ENCODE data around the gene TIGIT. TPM values are rescaled to one million over a fixed set of nuclear protein-coding genes. Genes with fewer than 3 reads are reported as not detected.

Gene TIGIT
- total RNA-seq, 6 experiments from 2014 or later, result not detected

DNA sequence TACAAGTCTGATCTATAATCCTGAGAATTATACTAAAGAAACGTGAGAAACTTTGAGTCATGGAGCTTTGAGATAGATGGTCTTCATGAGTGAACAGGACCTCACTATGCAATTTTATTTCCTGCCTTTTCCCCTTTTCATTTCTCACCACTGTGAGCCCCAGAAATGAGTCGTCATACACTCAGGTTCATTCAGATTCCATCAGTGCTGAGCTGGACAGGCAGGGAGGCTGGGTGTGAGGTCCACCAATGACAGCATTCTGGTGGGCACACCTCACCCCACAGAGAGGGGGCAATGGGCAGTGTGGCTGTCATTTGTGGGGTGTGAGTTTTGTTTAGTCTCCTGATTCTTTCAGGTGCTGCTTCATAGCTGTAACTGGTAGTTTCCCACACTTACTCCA, 16.9 kb downstream of the TIGIT start:
- Mint-ChIP-seq H3K36me3 (ENCODE audit: low read depth) (no peaks in the 10 kb centered on the region; the same call in 1 of the 2 replicates), H3K27ac (no peak overlapping the region), H3K4me3 (no peak overlapping the region), H3K9me3 (no peaks in the 10 kb centered on the region), H3K27me3 (ENCODE audit: insufficient read depth) (peaks cover 3% of the 10 kb centered on the region), H3K4me1 (ENCODE audit: low read depth) (no peaks in the 10 kb centered on the region)
- no peak for DNase-seq
- TF ChIP-seq CTCF (IDR thresholded peaks at IDR 0.05), result no peak

DNA sequence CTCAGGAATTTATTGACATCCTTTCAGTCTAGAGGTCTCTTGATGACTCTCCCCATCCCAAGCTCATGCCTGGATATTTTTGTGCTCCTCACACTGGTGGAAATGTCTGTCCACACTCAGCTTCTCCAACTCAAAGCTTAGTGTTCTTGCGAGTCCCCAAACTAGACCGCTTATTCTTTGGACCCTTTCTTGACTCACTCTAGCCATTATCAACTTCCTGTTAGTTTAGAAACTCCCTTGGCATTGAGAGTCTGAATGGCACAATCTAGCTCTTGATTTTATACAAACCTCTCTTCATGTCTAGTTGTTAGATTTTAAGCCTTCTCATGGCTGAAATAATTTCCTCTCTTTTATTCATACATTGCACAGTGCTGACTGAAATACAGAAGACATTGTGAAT, 19.6 kb downstream of the TIGIT start:
- no peaks in the 10 kb centered on the region; the same call in 1 of the 2 replicates for H3K36me3 Mint-ChIP-seq (ENCODE audit: low read depth)
- DNase-seq, result no peak
- no peaks in the 10 kb centered on the region for H3K4me1 Mint-ChIP-seq (ENCODE audit: low read depth)
- H3K9me3 Mint-ChIP-seq, result no peaks in the 10 kb centered on the region
- TF ChIP-seq CTCF (IDR thresholded peaks at IDR 0.05), result no peak
- H3K4me3 Mint-ChIP-seq, result no peak overlapping the region
- no peak overlapping the region for H3K27ac Mint-ChIP-seq
- no peaks in the 10 kb centered on the region for H3K27me3 Mint-ChIP-seq (ENCODE audit: insufficient read depth)

- Mint-ChIP-seq H3K9me3 (no peaks in the 10 kb centered on the region), H3K4me3 (no peak overlapping the region), H3K4me1 (ENCODE audit: low read depth) (peaks cover 5% of the 10 kb centered on the region), H3K36me3 (ENCODE audit: low read depth) (no peaks in the 10 kb centered on the region; the same call in 1 of the 2 replicates), H3K27ac (no peak overlapping the region), H3K27me3 (ENCODE audit: insufficient read depth) (no peaks in the 10 kb centered on the region)
- DNase-seq, result no peak
- TF ChIP-seq CTCF (IDR thresholded peaks at IDR 0.05), result no peak
These were observed 20.5 kb downstream of the TIGIT start for GRCh38 chr3:114314282-114314681.

- Mint-ChIP-seq H3K4me3 (no peak overlapping the region), H3K27me3 (ENCODE audit: insufficient read depth) (no peaks in the 10 kb centered on the region), H3K9me3 (no peaks in the 10 kb centered on the region), H3K36me3 (ENCODE audit: low read depth) (no peaks in the 10 kb centered on the region; the same call in 1 of the 2 replicates), H3K27ac (no peak overlapping the region), H3K4me1 (ENCODE audit: low read depth) (peaks cover 16% of the 10 kb centered on the region)
- no peak for TF ChIP-seq CTCF (IDR thresholded peaks at IDR 0.05)
- no peak for DNase-seq
These were observed 24.5 kb downstream of the TIGIT start for GRCh38 chr3:114318295-114318694.

DNA sequence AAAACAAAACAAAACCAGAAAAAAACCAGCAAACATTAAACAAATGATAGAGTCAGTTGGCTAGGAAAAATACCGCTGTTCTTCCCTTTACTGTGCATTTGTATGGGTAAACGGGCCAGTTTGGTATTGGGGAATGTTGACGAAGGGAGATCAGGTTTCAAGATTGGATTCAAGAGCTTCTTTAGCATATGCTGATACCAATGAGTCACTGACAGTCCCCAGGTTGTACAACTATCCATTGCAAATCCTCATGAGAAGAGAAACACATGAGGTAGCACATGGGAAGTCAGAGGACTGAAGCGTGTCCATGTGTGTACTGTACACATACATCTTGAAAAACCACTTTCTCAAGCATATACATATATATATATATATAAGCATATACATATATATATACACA, 25.6 kb downstream of the TIGIT start:
- Mint-ChIP-seq H3K36me3 (ENCODE audit: low read depth) (peaks cover 4% of the 10 kb centered on the region), H3K4me1 (ENCODE audit: low read depth) (peaks cover 16% of the 10 kb centered on the region), H3K27ac (no peak overlapping the region), H3K27me3 (ENCODE audit: insufficient read depth) (no peaks in the 10 kb centered on the region), H3K4me3 (no peak overlapping the region), H3K9me3 (no peaks in the 10 kb centered on the region)
- no peak for TF ChIP-seq CTCF (IDR thresholded peaks at IDR 0.05)
- peak; percentile 4 for DNase-seq

GRCh38 chr3:114320246-114320645, 26.4 kb downstream of the TIGIT start:
- Mint-ChIP-seq H3K4me1 (ENCODE audit: low read depth) (peaks cover 16% of the 10 kb centered on the region), H3K9me3 (no peaks in the 10 kb centered on the region), H3K36me3 (ENCODE audit: low read depth) (peaks cover 4% of the 10 kb centered on the region), H3K27ac (no peak overlapping the region), H3K4me3 (no peak overlapping the region), H3K27me3 (ENCODE audit: insufficient read depth) (no peaks in the 10 kb centered on the region)
- TF ChIP-seq CTCF (IDR thresholded peaks at IDR 0.05), result no peak
- DNase-seq, result no peak

All from HFFc6 (cell line).